Natural killer cell (primary cell): ENCODE results near the gene SLAMF9. TPM values are rescaled to one million over a fixed set of nuclear protein-coding genes. Genes with fewer than 3 reads are reported as not detected.

Source experiments
- ATAC-seq, 3 donors: fragments of 150-1000 bp in 2 of 3; fragments of 200-7000 bp in 1 of 3; cut with Tn5 transposase; 1 replicate in 1 of 3; 2 replicates in 2 of 3; pipeline ENCODE4 v1.10.0; 2021; ENCODE audit warnings: mild to moderate bottlenecking in 2 of 3, moderate library complexity in 2 of 3
- DNase-seq, 2 donors: peaks; one replicate each; pipeline versions ENCODE4 v3.0.0 to v3.0.0-alpha.2; 2013 to 2021; ENCODE audit warnings: mixed read lengths in 1 of 2
- H3K27ac ChIP-seq: one replicate; pipeline ENCODE4 v1.5.1; 2013; ENCODE audit warnings: mild to moderate bottlenecking, low read length
- H3K27me3 ChIP-seq: one replicate; pipeline ENCODE4 v1.6.1; 2013; ENCODE audit warnings: low read length; ENCODE audit not compliant: control insufficient read depth, insufficient read depth
- H3K36me3 ChIP-seq: one replicate; pipeline ENCODE4 v1.6.1; 2013; ENCODE audit warnings: low read length; ENCODE audit not compliant: control insufficient read depth, insufficient read depth
- H3K4me1 ChIP-seq: one replicate; pipeline ENCODE4 v1.6.1; 2013; ENCODE audit warnings: low read length; ENCODE audit not compliant: control insufficient read depth, insufficient read depth
- H3K4me3 ChIP-seq: one replicate; pipeline ENCODE4 v1.5.1; 2013; ENCODE audit warnings: low read length
- H3K9me3 ChIP-seq: one replicate; pipeline ENCODE4 v1.6.1; 2013; ENCODE audit warnings: low read length; ENCODE audit not compliant: control insufficient read depth, insufficient read depth
- H3K27ac Mint-ChIP-seq, 2 donors: one replicate each; pipeline ENCODE4 v1.8.0; 2022; ENCODE audit warnings: mild to moderate bottlenecking in 2 of 2, mixed read lengths in 2 of 2, moderate library complexity in 1 of 2
- H3K27me3 Mint-ChIP-seq, 2 donors: one replicate each; pipeline ENCODE4 v1.8.0; 2022; ENCODE audit warnings: low read depth in 2 of 2, mixed read lengths in 2 of 2
- H3K36me3 Mint-ChIP-seq: one replicate; pipeline ENCODE4 v1.8.0; 2022; ENCODE audit warnings: mixed read lengths
- H3K4me1 Mint-ChIP-seq, 2 donors: one replicate each; pipeline ENCODE4 v1.8.0; 2022; ENCODE audit warnings: mixed read lengths in 2 of 2
- H3K4me3 Mint-ChIP-seq: one replicate; pipeline ENCODE4 v1.8.0; 2022; ENCODE audit warnings: mild to moderate bottlenecking, moderate library complexity, mixed read lengths
- H3K9me3 Mint-ChIP-seq, 2 donors: one replicate each; pipeline ENCODE4 v1.8.0; 2022; ENCODE audit warnings: mixed read lengths in 2 of 2
- CTCF ChIP-seq: fragments of 200-600 bp; IDR thresholded peaks from one replicate; pipeline ENCODE4 v1.8.0; 2022; ENCODE audit warnings: antibody characterized with exemption
- WGBS: methylation state at CpG from one replicate; pipeline ENCODE4 v1.1.7; 2013; ENCODE audit warnings: missing lambda C conversion rate; ENCODE audit not compliant: insufficient coverage; 5-methylcytosine and 5-hydroxymethylcytosine counted together
- intact Hi-C: fragments of 100-400 bp; cut with micrococcal nuclease; formaldehyde crosslinking; loops from one replicate; pipeline ENCODE4 v1.14.2; 2022
- total RNA-seq, 4 donors: library from RNA; stranded (reverse); fragments of 120-200 nt in 1 of 4; gene quantifications; one replicate each; pipeline versions ENCODE4 v1.2.3 to v1.2.4, GENCODE V29; 2013 to 2022

Gene SLAMF9
- total RNA-seq, 3 donors from 2014 or later (not counting 1 experiment from before 2014, with no cell fraction given) = not detected

- Histone ChIP-seq H3K27me3 (no peaks in the 10 kb centered on the region), H3K4me1 (no peaks in the 10 kb centered on the region), H3K9me3 (no peaks in the 10 kb centered on the region), H3K27ac (no peak overlapping the region), H3K36me3 (no peaks in the 10 kb centered on the region), H3K4me3 (no peak overlapping the region)
- TF ChIP-seq CTCF = no peak
- DNase-seq (no peak), ATAC-seq (no peak)
- Mint-ChIP-seq H3K4me3 (no peak overlapping the region), H3K27ac (no peak overlapping the region), H3K9me3 (no peaks in the 10 kb centered on the region), H3K27me3 (peaks cover 24 to 44% of the 10 kb centered on the region in 2 donors), H3K36me3 (no peaks in the 10 kb centered on the region), H3K4me1 (no peaks in the 10 kb centered on the region)
- 80% methylated on average over 5 of the region's 5 CpGs for WGBS
- intact Hi-C loops = no loop called here
These were observed 29.6 kb upstream of the SLAMF9 start for GRCh38 chr1:159983681-159984080.

- Mint-ChIP-seq H3K27ac (no peak overlapping the region), H3K36me3 (no peaks in the 10 kb centered on the region), H3K4me3 (no peak overlapping the region), H3K4me1 (no peaks in the 10 kb centered on the region), H3K27me3 (peaks cover 25 to 47% of the 10 kb centered on the region in 2 donors), H3K9me3 (no peaks in the 10 kb centered on the region)
- no peaks in the 10 kb centered on the region for H3K27me3 ChIP-seq
- H3K27ac ChIP-seq = no peak overlapping the region
- no peaks in the 10 kb centered on the region for H3K9me3 ChIP-seq
- no peak for ATAC-seq
- intact Hi-C loops = no loop called here
- H3K4me1 ChIP-seq = no peaks in the 10 kb centered on the region
- no peak for DNase-seq
- no peak for TF ChIP-seq CTCF
- H3K4me3 ChIP-seq = no peak overlapping the region
- no peaks in the 10 kb centered on the region for H3K36me3 ChIP-seq
- WGBS = 89% methylated on average over 4 of the region's 6 CpGs
These were observed 28.2 kb upstream of the SLAMF9 start for GRCh38 chr1:159982280-159982679.

GRCh38 chr1:159981351-159982055 is 27.5 kb upstream of the SLAMF9 start:
- TF ChIP-seq CTCF = no peak
- no peaks in the 10 kb centered on the region for H3K4me1 ChIP-seq
- Mint-ChIP-seq H3K9me3 (no peaks in the 10 kb centered on the region), H3K4me3 (no peak overlapping the region), H3K36me3 (no peaks in the 10 kb centered on the region), H3K4me1 (no peaks in the 10 kb centered on the region), H3K27ac (no peak overlapping the region), H3K27me3 (peaks cover 32 to 47% of the 10 kb centered on the region in 2 donors)
- WGBS = 94% methylated on average over 6 of the region's 6 CpGs
- H3K4me3 ChIP-seq = no peak overlapping the region
- no peak for DNase-seq
- ATAC-seq = no peak
- peaks cover 2% of the 10 kb centered on the region for H3K27me3 ChIP-seq
- H3K9me3 ChIP-seq = no peaks in the 10 kb centered on the region
- no peak overlapping the region for H3K27ac ChIP-seq
- intact Hi-C loops = no loop called here
- H3K36me3 ChIP-seq = no peaks in the 10 kb centered on the region

- WGBS = 98% methylated on average over 7 of the region's 7 CpGs
- peaks cover 32 to 49% of the 10 kb centered on the region in 2 donors for H3K27me3 Mint-ChIP-seq
These were observed 26.7 kb upstream of the SLAMF9 start for GRCh38 chr1:159980786-159981185.

More at GRCh38 chr1:159980786-159981185, 26.7 kb upstream of the SLAMF9 start:
- TF ChIP-seq CTCF = no peak
- ATAC-seq (no peak), DNase-seq (no peak)
- Mint-ChIP-seq H3K4me1 (no peaks in the 10 kb centered on the region), H3K4me3 (no peak overlapping the region), H3K36me3 (no peaks in the 10 kb centered on the region), H3K9me3 (no peaks in the 10 kb centered on the region), H3K27ac (no peak overlapping the region)
- Histone ChIP-seq H3K9me3 (no peaks in the 10 kb centered on the region), H3K4me1 (no peaks in the 10 kb centered on the region), H3K27ac (no peak overlapping the region), H3K27me3 (peaks cover 2% of the 10 kb centered on the region), H3K4me3 (no peak overlapping the region), H3K36me3 (no peaks in the 10 kb centered on the region)
- intact Hi-C loops = no loop called here
